Testis (tissue), 2 donors: ENCODE data around the gene PLCB1.

Source experiments
- POLR2A ChIP-seq: fragments of 450-650 bp; IDR thresholded peaks from one replicate; pipeline ENCODE4 v1.6.1; 2017; ENCODE audit warnings: antibody characterized with exemption, mild to moderate bottlenecking, moderate library complexity
- TF ChIP-seq, protein P1 (sequence below), 3 experiments: fragments of 450-650 bp in 2 of 3; fragments of 200-600 bp in 1 of 3; sonication (generic) in 1 of 3; IDR thresholded peaks; one replicate each; pipeline ENCODE4 v1.5.1; 2016 to 2019; ENCODE audit warnings: antibody characterized with exemption in 3 of 3, mild to moderate bottlenecking in 2 of 3, moderate library complexity in 1 of 3

DNA sequence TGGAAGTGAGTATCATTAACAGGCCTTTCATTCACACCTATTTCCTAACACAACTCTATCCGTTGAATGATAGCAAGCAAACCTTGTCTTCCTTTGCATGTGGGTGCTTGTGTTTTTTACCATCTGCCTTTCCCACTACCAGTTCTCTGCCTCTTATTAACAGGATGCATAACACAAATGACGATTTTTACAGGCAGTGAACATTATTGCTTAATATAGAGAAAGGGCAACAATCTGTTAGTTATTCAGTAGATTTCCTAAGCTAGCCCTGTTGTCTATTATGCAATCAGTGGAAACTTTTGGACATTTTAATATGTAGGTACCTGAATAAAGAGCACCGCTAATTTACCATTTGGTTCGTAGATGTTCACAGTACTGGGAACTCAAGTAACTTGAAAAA lies 588.0 kb downstream of the PLCB1 start:
- no peak for TF ChIP-seq POLR2A
- TF ChIP-seq, protein P1, sequence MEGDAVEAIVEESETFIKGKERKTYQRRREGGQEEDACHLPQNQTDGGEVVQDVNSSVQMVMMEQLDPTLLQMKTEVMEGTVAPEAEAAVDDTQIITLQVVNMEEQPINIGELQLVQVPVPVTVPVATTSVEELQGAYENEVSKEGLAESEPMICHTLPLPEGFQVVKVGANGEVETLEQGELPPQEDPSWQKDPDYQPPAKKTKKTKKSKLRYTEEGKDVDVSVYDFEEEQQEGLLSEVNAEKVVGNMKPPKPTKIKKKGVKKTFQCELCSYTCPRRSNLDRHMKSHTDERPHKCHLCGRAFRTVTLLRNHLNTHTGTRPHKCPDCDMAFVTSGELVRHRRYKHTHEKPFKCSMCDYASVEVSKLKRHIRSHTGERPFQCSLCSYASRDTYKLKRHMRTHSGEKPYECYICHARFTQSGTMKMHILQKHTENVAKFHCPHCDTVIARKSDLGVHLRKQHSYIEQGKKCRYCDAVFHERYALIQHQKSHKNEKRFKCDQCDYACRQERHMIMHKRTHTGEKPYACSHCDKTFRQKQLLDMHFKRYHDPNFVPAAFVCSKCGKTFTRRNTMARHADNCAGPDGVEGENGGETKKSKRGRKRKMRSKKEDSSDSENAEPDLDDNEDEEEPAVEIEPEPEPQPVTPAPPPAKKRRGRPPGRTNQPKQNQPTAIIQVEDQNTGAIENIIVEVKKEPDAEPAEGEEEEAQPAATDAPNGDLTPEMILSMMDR (IDR thresholded peaks at IDR 0.05): no peak
